Measurements from ENCODE around the gene XAF1.
"Not testable (repeated sequence)": the region's sequence is repeated elsewhere in the genome, so short reads cannot be mapped to it uniquely, and the experiment has no call there.

Gene XAF1

DNA sequence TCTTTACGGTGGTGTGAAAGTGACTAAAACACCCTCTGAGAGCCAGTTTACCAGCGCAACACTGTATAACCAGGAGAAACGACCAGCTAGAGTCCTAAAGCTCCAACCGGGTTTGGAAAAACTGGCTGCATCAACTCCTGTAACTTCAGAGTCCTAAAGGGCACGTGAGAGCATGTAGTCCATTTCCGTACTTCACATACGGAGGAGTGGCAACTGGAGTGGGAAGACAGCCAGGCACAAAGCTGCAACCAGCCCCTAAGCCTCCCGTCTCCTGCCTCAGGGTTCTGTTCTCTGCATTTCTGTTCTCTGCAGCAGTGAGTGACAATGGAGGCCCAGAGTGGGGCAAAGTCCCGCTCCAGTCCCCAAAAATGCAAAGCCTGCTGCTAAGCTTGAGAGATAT lies 56.4 kb downstream of the XAF1 start:
- no peak for DNase-seq

DNA sequence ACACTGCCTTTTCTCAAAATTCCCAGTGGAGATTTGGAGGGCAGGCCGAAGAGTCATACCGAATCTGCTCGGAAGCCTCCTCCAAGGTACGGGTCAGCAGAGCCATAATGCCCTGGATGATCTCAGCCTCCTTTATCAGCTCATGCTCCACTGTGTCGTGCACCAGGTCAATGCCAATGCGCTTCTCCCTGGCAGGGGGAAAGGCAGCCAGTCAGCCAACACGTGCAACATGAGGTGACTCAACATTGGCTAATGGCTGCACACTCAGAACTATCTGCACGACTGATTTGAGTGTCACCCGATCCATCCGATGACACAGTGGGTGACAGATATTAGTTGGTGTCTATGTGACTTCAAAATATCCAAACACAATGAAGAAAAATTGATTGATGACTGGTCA lies 59.9 kb downstream of the XAF1 start:
- no peak for DNase-seq

DNA sequence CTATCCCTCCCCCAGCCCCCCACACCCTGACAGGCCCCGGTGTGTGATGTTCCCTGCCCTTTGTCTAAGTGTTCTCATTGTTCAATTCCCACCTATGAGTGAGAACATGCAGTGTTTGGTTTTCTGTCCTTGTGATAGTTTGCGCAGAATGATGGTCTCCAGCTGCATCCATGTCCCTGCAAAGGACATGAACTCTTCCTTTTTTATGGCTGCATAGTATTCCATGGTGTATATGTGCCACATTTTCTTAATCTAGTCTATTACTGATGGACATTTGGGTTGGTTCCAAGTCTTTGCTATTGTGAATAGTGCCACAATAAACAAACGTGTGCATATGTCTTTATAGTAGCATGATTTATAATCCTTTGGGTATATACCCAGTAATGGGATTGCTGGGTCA lies 60.5 kb downstream of the XAF1 start:
- DNase-seq, result not testable (repeated sequence)

DNA sequence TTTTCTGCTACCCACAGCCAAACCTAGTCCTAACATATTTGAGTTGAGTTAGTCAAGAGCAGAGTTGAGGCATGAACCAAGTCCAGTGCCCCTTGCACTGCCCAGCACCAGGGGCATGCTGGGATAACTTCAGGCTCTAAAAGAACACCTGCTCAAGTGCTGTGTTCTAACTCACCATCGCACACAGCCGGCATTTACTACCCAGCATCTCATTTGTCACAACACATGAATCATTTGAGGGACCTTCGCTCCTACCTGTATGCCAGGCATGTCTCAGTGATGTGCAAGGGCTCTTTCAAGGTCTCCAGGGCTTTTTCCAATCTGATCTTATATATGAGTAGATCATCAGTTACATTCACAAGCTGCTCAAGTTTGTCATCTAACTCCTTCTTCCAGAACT lies 63.1 kb downstream of the XAF1 start:
- no peak for DNase-seq

DNA sequence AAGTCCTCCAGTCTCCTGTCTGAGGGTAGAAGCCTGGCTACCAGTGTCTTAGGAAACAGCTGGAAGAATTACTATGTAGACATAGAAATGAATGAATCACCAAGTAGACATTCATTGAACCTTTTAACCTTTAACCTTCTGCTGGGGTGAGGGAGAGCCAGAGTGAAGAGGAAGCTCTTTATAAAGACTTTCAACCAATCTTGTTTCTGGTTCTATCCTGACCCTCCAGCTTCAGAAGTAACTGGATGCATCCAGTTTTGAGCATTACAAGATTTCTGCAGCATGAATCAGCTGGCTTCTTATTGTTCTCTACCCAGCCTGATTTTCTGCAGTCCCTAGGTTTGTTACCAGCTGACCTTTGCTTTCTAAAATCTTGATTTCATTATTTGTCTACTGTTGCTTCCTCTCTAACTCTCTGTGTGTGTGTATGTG lies 67.2 kb downstream of the XAF1 start:
- DNase-seq, result no peak

All from NCI-H2171 treated with DMSO at 0.1 percent for 48 hours (cell line).